ENCODE data around the gene SMARCA4.
"Not testable (repeated sequence)": the region's sequence is repeated elsewhere in the genome, so short reads cannot be mapped to it uniquely, and the experiment has no call there.

SMARCA4 gene

GRCh38 chr19:10981252-10981895 lies 20.5 kb downstream of the SMARCA4 start:
- peak; percentile 66 for DNase-seq

- no peak for DNase-seq
These were observed 22.2 kb downstream of the SMARCA4 start for GRCh38 chr19:10983026-10983425.

- DNase-seq, result no peak
These were observed 23.4 kb downstream of the SMARCA4 start for GRCh38 chr19:10984166-10984735.

- DNase-seq, result no peak
These were observed 24.7 kb downstream of the SMARCA4 start for GRCh38 chr19:10985502-10985901.

GRCh38 chr19:10986301-10987127 lies 25.7 kb downstream of the SMARCA4 start:
- no peak for DNase-seq

- DNase-seq, result no peak
These were observed 26.9 kb downstream of the SMARCA4 start for GRCh38 chr19:10987571-10988297.

- no peak for DNase-seq
These were observed 27.6 kb downstream of the SMARCA4 start for GRCh38 chr19:10988380-10988779.

- DNase-seq, result no peak
These were observed 28.1 kb downstream of the SMARCA4 start for GRCh38 chr19:10988921-10989320.

GRCh38 chr19:10991076-10991475 lies 30.2 kb downstream of the SMARCA4 start:
- DNase-seq, result no peak

- no peak for DNase-seq
These were observed 30.8 kb downstream of the SMARCA4 start for GRCh38 chr19:10991521-10992081.

- DNase-seq, result not testable (repeated sequence)
These were observed 31.3 kb downstream of the SMARCA4 start for GRCh38 chr19:10992174-10992573.

- no peak for DNase-seq
These were observed 35.2 kb downstream of the SMARCA4 start for GRCh38 chr19:10995926-10996600.

GRCh38 chr19:10998045-10998533 lies 37.3 kb downstream of the SMARCA4 start:
- DNase-seq, result no peak

- no peak for DNase-seq
These were observed 37.8 kb downstream of the SMARCA4 start for GRCh38 chr19:10998666-10999065.

GRCh38 chr19:11005521-11005920 lies 44.7 kb downstream of the SMARCA4 start:
- DNase-seq, result no peak

GRCh38 chr19:11007385-11007784 lies 46.6 kb downstream of the SMARCA4 start:
- DNase-seq, result no peak

GRCh38 chr19:11007962-11008532 lies 47.2 kb downstream of the SMARCA4 start:
- DNase-seq, result no peak

GRCh38 chr19:11010041-11010440 lies 49.2 kb downstream of the SMARCA4 start:
- no peak for DNase-seq

GRCh38 chr19:11012507-11012906 lies 51.7 kb downstream of the SMARCA4 start:
- no peak for DNase-seq

GRCh38 chr19:11013771-11014170 lies 52.9 kb downstream of the SMARCA4 start:
- no peak for DNase-seq

- no peak for DNase-seq
These were observed 53.6 kb downstream of the SMARCA4 start for GRCh38 chr19:11014403-11014911.

- no peak for DNase-seq
These were observed 55.8 kb downstream of the SMARCA4 start for GRCh38 chr19:11016631-11017030.

Measured in NCI-H69 (cell line).